Neuronal stem cell (in vitro differentiated cells): ENCODE data around the gene CBY1.
"Not testable (repeated sequence)": the region's sequence is repeated elsewhere in the genome, so short reads cannot be mapped to it uniquely, and the experiment has no call there.

Experiments used
- DNase-seq: peaks from one replicate; pipeline ENCODE4 v3.0.0-alpha.2; 2013; ENCODE audit warnings: low spot score
- H2AFZ ChIP-seq: one replicate; pipeline ENCODE4 v1.6.1; 2013; ENCODE audit warnings: mild to moderate bottlenecking, low read length, inconsistent platforms
- H2AK5ac ChIP-seq: 2 replicates; pipeline ENCODE4 v1.6.1; 2013; ENCODE audit warnings: low read depth, mild to moderate bottlenecking, inconsistent platforms, low read length, moderate library complexity, mixed read lengths
- H2BK120ac ChIP-seq: 2 replicates; pipeline ENCODE4 v1.6.1; 2013; ENCODE audit warnings: low read depth, mild to moderate bottlenecking, inconsistent platforms, low read length, moderate library complexity, mixed read lengths
- H2BK12ac ChIP-seq: one replicate; pipeline ENCODE4 v1.6.1; 2013; ENCODE audit warnings: low read length, inconsistent platforms
- H2BK15ac ChIP-seq: 2 replicates; pipeline ENCODE4 v1.6.1; 2013; ENCODE audit warnings: mild to moderate bottlenecking, low read length, inconsistent platforms, mixed read lengths
- H2BK5ac ChIP-seq: one replicate; pipeline ENCODE4 v1.6.1; 2013; ENCODE audit warnings: inconsistent platforms, mild to moderate bottlenecking, low read length, moderate library complexity
- H3K14ac ChIP-seq: one replicate; pipeline ENCODE4 v1.6.1; 2013; ENCODE audit warnings: low read length, inconsistent platforms
- H3K18ac ChIP-seq: 2 replicates; pipeline ENCODE4 v1.6.1; 2013; ENCODE audit warnings: low read length, inconsistent platforms
- H3K23ac ChIP-seq: 2 replicates; pipeline ENCODE4 v1.6.1; 2013; ENCODE audit warnings: low read depth, mild to moderate bottlenecking, mixed read lengths, low read length, inconsistent platforms; ENCODE audit not compliant: poor library complexity
- H3K27ac ChIP-seq: replicated peaks from 3 replicates; pipeline ENCODE4 v1.5.1; 2013; ENCODE audit warnings: low read length, inconsistent platforms
- H3K27me3 ChIP-seq, 3 experiments: 2 replicates each; pipeline ENCODE4 v1.6.1; 2013; ENCODE audit warnings: low read length in 3 of 3, mild to moderate bottlenecking in 2 of 3, inconsistent platforms in 1 of 3, low read depth in 1 of 3, mixed read lengths in 1 of 3, moderate library complexity in 1 of 3; ENCODE audit not compliant: control insufficient read depth in 3 of 3, insufficient read depth in 3 of 3
- H3K36me3 ChIP-seq, 2 donors: replicated peaks in 1 of 2; 2 replicates each; pipeline ENCODE4 v1.6.1; 2013; ENCODE audit warnings: low read length in 2 of 2; ENCODE audit not compliant: control insufficient read depth in 2 of 2, insufficient read depth in 2 of 2
- H3K4ac ChIP-seq: 2 replicates; pipeline ENCODE4 v1.6.1; 2013; ENCODE audit warnings: inconsistent platforms, mild to moderate bottlenecking, low read length, moderate library complexity
- H3K4me1 ChIP-seq, 2 donors: 1 replicate in 1 of 2; 2 replicates in 1 of 2; pipeline ENCODE4 v1.6.1; 2013; ENCODE audit warnings: low read length in 2 of 2, low read depth in 1 of 2; ENCODE audit not compliant: control insufficient read depth in 2 of 2, insufficient read depth in 1 of 2
- H3K4me2 ChIP-seq: one replicate; pipeline ENCODE4 v1.6.1; 2013; ENCODE audit warnings: mild to moderate bottlenecking, low read length, inconsistent platforms; ENCODE audit not compliant: insufficient read depth, poor library complexity, severe bottlenecking
- H3K4me3 ChIP-seq, 2 donors: 2 replicates each; pipeline ENCODE4 v1.5.1; 2013; ENCODE audit warnings: low read length in 2 of 2, mild to moderate bottlenecking in 2 of 2, inconsistent platforms in 1 of 2, moderate library complexity in 1 of 2
- H3K79me1 ChIP-seq: one replicate; pipeline ENCODE4 v1.6.1; 2013; ENCODE audit warnings: low read depth, mild to moderate bottlenecking, inconsistent platforms, low read length, moderate library complexity
- H3K9ac ChIP-seq: one replicate; pipeline ENCODE4 v1.6.1; 2013; ENCODE audit warnings: mild to moderate bottlenecking, low read depth, low read length, inconsistent platforms; ENCODE audit not compliant: poor library complexity
- H3K9me3 ChIP-seq, 2 donors: replicated peaks in 1 of 2; 2 replicates each; pipeline versions ENCODE3 to v1.6.1; 2013; ENCODE audit warnings: low read length in 2 of 2, mild to moderate bottlenecking in 2 of 2, inconsistent platforms in 1 of 2, low read depth in 1 of 2, mixed read lengths in 1 of 2, moderate library complexity in 1 of 2; ENCODE audit not compliant: control insufficient read depth in 2 of 2, insufficient read depth in 1 of 2
- H4K8ac ChIP-seq: one replicate; pipeline ENCODE4 v1.6.1; 2013; ENCODE audit warnings: low read depth, mild to moderate bottlenecking, inconsistent platforms, low read length, moderate library complexity
- H4K91ac ChIP-seq: one replicate; pipeline ENCODE4 v1.6.1; 2013; ENCODE audit warnings: low read length, low read depth, mild to moderate bottlenecking, inconsistent platforms; ENCODE audit not compliant: poor library complexity
- WGBS, 2 donors: extraction: QIAGEN DNeasy Blood & Tissue Kit; methylation state at CpG; one replicate each; pipeline ENCODE4 v1.1.7; 2013; ENCODE audit warnings: missing lambda C conversion rate in 2 of 2, mixed read lengths in 1 of 2; ENCODE audit not compliant: insufficient read length in 2 of 2, insufficient replicate concordance in 1 of 2; ENCODE audit errors: extremely low coverage in 2 of 2; 5-methylcytosine and 5-hydroxymethylcytosine counted together

The CBY1 gene

GRCh38 chr22:38615064-38615405 is 41.4 kb upstream of the CBY1 start:
- H2BK12ac ChIP-seq, H2BK120ac ChIP-seq, H3K18ac ChIP-seq, H3K27ac ChIP-seq, H3K14ac ChIP-seq, H2AK5ac ChIP-seq, DNase-seq, H3K79me1 ChIP-seq, H2AFZ ChIP-seq, H3K9ac ChIP-seq, H3K27me3 ChIP-seq, H3K23ac ChIP-seq, H4K91ac ChIP-seq, H4K8ac ChIP-seq, H2BK5ac ChIP-seq, H3K4me2 ChIP-seq, H3K4me3 ChIP-seq, H3K4ac ChIP-seq, H3K4me1 ChIP-seq, H2BK15ac ChIP-seq: not testable (repeated sequence)
- H3K36me3 ChIP-seq = peaks cover 32 to 65% of the 10 kb centered on the region in 2 donors
- no CpG with 5 or more reads among the region's 9 CpGs for WGBS, 2 donors
- H3K9me3 ChIP-seq = peaks cover 3 to 13% of the 10 kb centered on the region in 2 donors

DNA sequence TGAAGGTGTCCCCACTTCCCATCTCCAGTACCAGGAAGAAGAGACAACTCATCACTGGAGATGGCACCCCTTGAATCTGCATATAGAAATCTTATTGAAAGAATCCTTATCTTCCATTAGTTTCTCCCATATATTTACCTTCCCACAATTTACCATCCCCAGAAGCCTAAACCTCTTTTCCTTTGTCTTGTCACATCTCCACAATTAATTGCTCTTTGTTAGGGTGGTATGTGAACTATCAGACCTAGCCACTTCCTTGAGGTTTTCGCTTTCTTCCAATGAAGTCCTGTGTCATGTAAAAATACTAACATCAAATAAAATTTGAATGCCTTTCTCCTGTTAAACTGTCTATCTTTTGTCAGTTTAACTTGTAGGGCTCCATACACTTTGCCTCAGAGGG is 38.2 kb upstream of the CBY1 start:
- Histone ChIP-seq H2BK120ac (no peak overlapping the region), H4K8ac (no peak overlapping the region), H3K18ac (no peak overlapping the region), H4K91ac (no peak overlapping the region), H3K9me3 (peaks cover 3 to 13% of the 10 kb centered on the region in 2 donors), H3K4me2 (no peak overlapping the region), H2BK15ac (no peak overlapping the region), H2AFZ (no peak overlapping the region), H3K23ac (no peak overlapping the region), H3K9ac (no peak overlapping the region), H3K4me1 (peaks cover 0 to 3% of the 10 kb centered on the region in 2 donors), H3K36me3 (peaks cover 34 to 67% of the 10 kb centered on the region in 2 donors), H2BK5ac (no peak overlapping the region), H3K79me1 (no peaks in the 10 kb centered on the region), H3K14ac (no peak overlapping the region), H3K4ac (no peak overlapping the region), H3K27me3 (no peaks in the 10 kb centered on the region), H2BK12ac (no peak overlapping the region), H3K4me3 (no peak overlapping the region), H2AK5ac (no peak overlapping the region), H3K27ac (no peak overlapping the region)
- DNase-seq = no peak
- WGBS, 2 donors = no CpG with 5 or more reads among the region's 1 CpG

DNA sequence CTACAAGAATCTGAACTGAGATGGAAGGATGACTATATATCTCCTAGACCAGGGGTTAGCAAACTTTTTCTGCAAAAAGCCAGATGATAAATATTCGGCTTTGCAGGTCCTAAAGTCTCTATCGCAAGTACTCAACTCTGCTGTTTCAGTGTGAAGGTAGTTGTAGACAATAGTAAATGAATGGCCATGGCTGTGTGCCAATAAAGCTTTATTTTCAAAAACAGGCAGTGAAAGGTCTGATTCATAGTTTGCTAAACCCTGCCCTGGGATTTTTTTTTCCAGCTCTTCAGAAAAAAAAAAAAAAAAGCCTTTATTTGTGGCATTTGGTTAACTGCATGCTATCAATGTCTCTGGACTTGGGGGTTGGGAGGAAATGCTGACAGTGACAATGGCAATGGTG is 37.8 kb upstream of the CBY1 start:
- Histone ChIP-seq H3K14ac (no peak overlapping the region), H2BK120ac (no peak overlapping the region), H3K27me3 (no peaks in the 10 kb centered on the region), H3K4me1 (peaks cover 0 to 3% of the 10 kb centered on the region in 2 donors), H2BK5ac (no peak overlapping the region), H3K36me3 (peaks cover 32 to 70% of the 10 kb centered on the region in 2 donors), H3K9me3 (peaks cover 3 to 13% of the 10 kb centered on the region in 2 donors), H4K91ac (no peak overlapping the region), H2BK15ac (no peak overlapping the region), H3K9ac (no peak overlapping the region), H2AK5ac (no peak overlapping the region), H3K79me1 (no peaks in the 10 kb centered on the region), H4K8ac (peak overlapping the region; percentile 26), H2AFZ (no peak overlapping the region), H3K23ac (no peak overlapping the region), H2BK12ac (no peak overlapping the region), H3K4me2 (no peak overlapping the region), H3K4me3 (no peak overlapping the region), H3K4ac (no peak overlapping the region), H3K18ac (no peak overlapping the region), H3K27ac (no peak overlapping the region)
- DNase-seq = no peak
- WGBS, 2 donors = no CpG with 5 or more reads among the region's 2 CpGs

- Histone ChIP-seq H3K4me2 (no peak overlapping the region), H2AK5ac (no peak overlapping the region), H3K27me3 (no peaks in the 10 kb centered on the region), H3K27ac (no peak overlapping the region), H2BK15ac (no peak overlapping the region), H3K4ac (no peak overlapping the region), H2BK12ac (no peak overlapping the region), H3K23ac (no peak overlapping the region), H3K18ac (no peak overlapping the region), H3K14ac (no peak overlapping the region), H3K9ac (no peak overlapping the region), H2BK5ac (no peak overlapping the region), H2BK120ac (no peak overlapping the region), H3K79me1 (no peaks in the 10 kb centered on the region), H3K9me3 (peaks cover 3 to 8% of the 10 kb centered on the region in 2 donors), H3K4me3 (no peak overlapping the region), H3K36me3 (peaks cover 19 to 56% of the 10 kb centered on the region in 2 donors), H4K91ac (no peak overlapping the region), H3K4me1 (peaks cover 0 to 3% of the 10 kb centered on the region in 2 donors), H4K8ac (no peak overlapping the region), H2AFZ (no peak overlapping the region)
- no peak for DNase-seq
- WGBS, 2 donors = no CpG with 5 or more reads among the region's 4 CpGs
These were observed 33.1 kb upstream of the CBY1 start for GRCh38 chr22:38623351-38623750.
